Epithelial cell of umbilical artery (primary cell): ENCODE measurements around the gene KPNB1. TPM values are rescaled to one million over a fixed set of nuclear protein-coding genes. Genes with fewer than 3 reads are reported as not detected.

Source experiments
- total RNA-seq: library from RNA; depleted of rRNA; stranded (reverse); fragments of >200 nt; gene quantifications from 2 replicates; pipeline ENCODE4 v1.2.3, GENCODE V29; 2014

KPNB1 gene
- 331 and 395 TPM in 2 replicates for total RNA-seq

GRCh38 chr17:47649153-47649971 is at the start of gene KPNB1:
TSS of gene KPNB1 (plus strand) at chr17:47649919. CDS start at chr17:47650245, 326 bp downstream.

DNA sequence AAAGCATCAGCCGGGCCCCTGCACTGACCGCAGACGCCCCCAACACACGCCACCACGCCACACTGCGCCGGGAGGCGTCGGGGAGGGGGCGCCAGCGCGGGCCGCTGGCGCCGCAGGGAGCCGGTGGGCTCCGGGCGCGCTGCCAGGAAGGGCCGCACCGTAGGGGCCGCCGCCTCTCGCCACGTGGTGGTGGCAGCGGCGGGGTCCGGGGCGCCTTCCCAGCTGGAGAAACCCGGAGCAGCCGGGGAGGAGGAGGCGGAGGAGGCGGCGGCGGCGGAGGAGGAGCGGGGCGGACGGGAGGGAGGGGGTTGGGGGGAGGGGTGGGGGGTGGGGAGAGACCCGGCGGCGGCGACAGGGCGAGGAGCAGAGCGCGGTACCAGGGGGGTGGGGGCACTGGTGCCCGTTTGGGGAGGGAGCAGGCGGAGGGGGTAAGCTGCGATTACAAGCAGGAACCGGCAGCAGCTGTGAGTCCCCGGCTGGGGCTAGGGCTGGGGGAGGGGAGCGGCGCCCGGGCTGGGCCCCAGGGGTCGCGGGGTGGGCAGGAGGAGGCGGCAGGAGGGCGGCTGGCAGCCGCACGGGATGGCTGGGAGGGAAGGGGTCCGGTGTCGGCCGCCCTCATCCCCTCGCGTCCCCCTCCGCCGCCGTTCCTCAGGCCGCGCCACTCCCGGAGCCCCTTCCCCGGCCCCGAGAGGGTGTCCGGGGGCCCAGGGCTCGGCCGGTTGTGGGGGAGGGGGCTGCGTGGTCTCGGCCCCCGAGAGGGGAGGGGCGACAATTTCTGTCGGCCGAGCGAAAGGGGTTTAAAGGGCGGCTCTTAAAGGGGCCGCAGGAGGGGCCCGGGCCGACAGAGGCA is 44.2 kb downstream of the KPNB1 start, which contains the start of gene TBKBP1:
TSS of gene TBKBP1 (plus strand) at position 431 of the 850 bp plus-strand sequence. CDS start 1,952 bp downstream, outside the sequence.

DNA sequence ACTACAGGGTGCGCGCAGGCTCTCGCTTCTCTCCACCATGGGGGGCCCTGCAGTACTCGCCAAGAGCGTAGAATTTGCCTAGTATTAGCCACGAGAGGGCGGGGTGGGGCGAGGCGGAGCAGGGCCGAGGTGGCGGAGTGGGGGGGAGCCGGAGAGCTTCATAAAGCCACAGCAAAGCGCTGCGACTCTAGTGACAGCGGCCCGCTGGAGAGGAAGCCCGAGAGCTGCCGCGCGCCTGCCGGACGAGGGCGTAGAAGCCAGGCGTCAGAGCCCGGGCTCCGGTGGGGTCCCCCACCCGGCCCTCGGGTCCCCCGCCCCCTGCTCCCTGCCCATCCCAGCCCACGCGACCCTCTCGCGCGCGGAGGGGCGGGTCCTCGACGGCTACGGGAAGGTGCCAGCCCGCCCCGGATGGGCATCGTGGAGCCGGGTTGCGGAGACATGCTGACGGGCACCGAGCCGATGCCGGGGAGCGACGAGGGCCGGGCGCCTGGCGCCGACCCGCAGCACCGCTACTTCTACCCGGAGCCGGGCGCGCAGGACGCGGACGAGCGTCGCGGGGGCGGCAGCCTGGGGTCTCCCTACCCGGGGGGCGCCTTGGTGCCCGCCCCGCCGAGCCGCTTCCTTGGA is 83.4 kb downstream of the KPNB1 start, which contains the start of gene TBX21:
TSS of gene TBX21 (plus strand) at position 190 of the 627 bp plus-strand sequence. CDS start at position 409, 219 bp downstream.

Other genes starting within 250 kb of the KPNB1 start
- gene NPEPPS, start 118.8 kb upstream of the KPNB1 start, total RNA-seq = 52.3 and 72.8 TPM in 2 replicates
- gene TBKBP1, start 44.2 kb downstream of the KPNB1 start, total RNA-seq = 9.1 and 13.8 TPM in 2 replicates
- not detected in 2 replicates for gene TBX21, start 83.3 kb downstream of the KPNB1 start, total RNA-seq
- 5.8 and 11.1 TPM in 2 replicates for gene OSBPL7, start 171.9 kb downstream of the KPNB1 start, total RNA-seq
- gene MRPL10, start 181.6 kb downstream of the KPNB1 start, total RNA-seq = 15.8 and 25.0 TPM in 2 replicates
- under 0.01 and 0.15 TPM in 2 replicates for gene LRRC46, start 181.8 kb downstream of the KPNB1 start, total RNA-seq
- gene SCRN2, start 191.4 kb downstream of the KPNB1 start, total RNA-seq = 51.6 and 69.1 TPM in 2 replicates
- 0.65 and 1.2 TPM in 2 replicates for gene SP6, start 201.2 kb downstream of the KPNB1 start, total RNA-seq
- gene SP2, start 246.3 kb downstream of the KPNB1 start, total RNA-seq = 0.30 and 1.9 TPM in 2 replicates